Motor neuron (in vitro differentiated cells): Measurements from ENCODE around the gene PTGER4. TPM values are rescaled to one million over a fixed set of nuclear protein-coding genes. Genes with fewer than 3 reads are reported as not detected.
"Not testable (repeated sequence)": the region's sequence is repeated elsewhere in the genome, so short reads cannot be mapped to it uniquely, and the experiment has no call there.

ENCODE experiments used
- ATAC-seq, 8 experiments: fragments of 200-7000 bp; cut with Tn5 transposase; replicated peaks in 6 of 8; 2 replicates each; pipeline ENCODE4 v1.8.0; 2021; ENCODE audit warnings: mild to moderate bottlenecking in 8 of 8, moderate library complexity in 8 of 8
- H3K27ac ChIP-seq, 2 donors: fragments of 250-450 bp; sonication (Bioruptor Pico); 2 replicates each; pipeline ENCODE4 v1.9.0; 2021; ENCODE audit warnings: antibody characterized with exemption in 2 of 2, mild to moderate bottlenecking in 2 of 2, moderate library complexity in 1 of 2
- H3K4me1 ChIP-seq, 2 donors: fragments of 250-450 bp; sonication (Bioruptor Pico); replicated peaks in 1 of 2; 2 replicates each; pipeline ENCODE4 v1.6.1; 2021; ENCODE audit warnings: antibody characterized with exemption in 2 of 2, mild to moderate bottlenecking in 2 of 2, moderate library complexity in 1 of 2
- H3K4me3 ChIP-seq, 5 donors: fragments of 250-450 bp; sonication (Bioruptor Pico); 2 replicates each; pipeline ENCODE4 v1.9.0; 2021; ENCODE audit warnings: antibody characterized with exemption in 5 of 5, mild to moderate bottlenecking in 5 of 5, moderate library complexity in 4 of 5
- WGBS, 10 experiments: fragments of 450-650 bp; shearing (Covaris generic); methylation state at CpG; one replicate each; pipeline ENCODE4 v1.0.0; 2022; 5-methylcytosine and 5-hydroxymethylcytosine counted together
- in situ Hi-C, 9 experiments: fragments of 400-800 bp; cut with MboI; loops; one replicate each; pipeline ENCODE4 v1.15.0; 2021; ENCODE audit warnings: low sequenced_read_pairs in 9 of 9, low pct_unique_long_range_greater_than_20kb in 2 of 9; ENCODE audit not compliant: unreplicated experiment in 9 of 9
- total RNA-seq, 8 experiments: library from RNA; unstranded; fragments of 300-600 nt; gene quantifications; 2 replicates each; pipeline versions ENCODE4 v1.2.3 to v1.2.4, GENCODE V29; 2022

Gene PTGER4
- 10 to 100 TPM in 3 of 8 experiments, 1 to 10 TPM in 1, under 1 TPM in 4; 0.32 to 21.2 (median 3.6) TPM for total RNA-seq

GRCh38 chr5:40679913-40680681, at the start of gene PTGER4:
PTGER4 (plus strand) TSS chr5:40679915; CDS start chr5:40680994, 1,079 bp downstream.
- no peak within 1 kb of the TSS for H3K27ac ChIP-seq
- peak in 1 of 8 experiments; percentile 5 for ATAC-seq
- WGBS, 10 experiments, result 0 to 10% (median 1%) methylated on average over 1 to 17 of the region's 44 CpGs; no CpG with 5 or more reads in 1 of the 10 experiments
- peak within 1 kb of the TSS; percentile 40 to 57 (median 46) for H3K4me3 ChIP-seq
- in situ Hi-C loops, result loop anchor here in 6 of 9 experiments (25.0 kb wide), 5 partner anchors 293 to 1093 kb away; no protein-coding TSS in a partner anchor
- H3K4me1 ChIP-seq, result peaks cover 5 to 7% of the 10 kb centered on the region in 2 donors

- Histone ChIP-seq H3K4me1 (no peaks in the 10 kb centered on the region), H3K4me3 (no peak overlapping the region), H3K27ac (no peak overlapping the region)
- ATAC-seq, result no peak
- in situ Hi-C loops, result no loop called here
Observed at GRCh38 chr5:40630126-40630525, 49.6 kb upstream of the PTGER4 start.

- Histone ChIP-seq H3K27ac (no peak overlapping the region), H3K4me1 (no peaks in the 10 kb centered on the region), H3K4me3 (no peak overlapping the region)
- no peak for ATAC-seq
- WGBS, 10 experiments, result 66 to 96% (median 91%) methylated on average over 1 to 7 of the region's 7 CpGs
- in situ Hi-C loops, result no loop called here
Observed at GRCh38 chr5:40631236-40631635, 48.5 kb upstream of the PTGER4 start.

- Histone ChIP-seq H3K4me1 (no peaks in the 10 kb centered on the region), H3K4me3 (no peak overlapping the region), H3K27ac (no peak overlapping the region)
- 39 to 100% (median 67%) methylated on average over 1 to 2 of the region's 3 CpGs; no CpG with 5 or more reads in 1 of the 10 experiments for whole genome bisulfite sequencing, 10 experiments
- in situ Hi-C loops, result no loop called here
- no peak for ATAC-seq
Observed at GRCh38 chr5:40634154-40634553, 45.6 kb upstream of the PTGER4 start.

GRCh38 chr5:40634593-40634992, 45.1 kb upstream of the PTGER4 start:
- Histone ChIP-seq H3K4me1 (no peaks in the 10 kb centered on the region), H3K4me3 (no peak overlapping the region), H3K27ac (no peak overlapping the region)
- WGBS, 10 experiments, result 0 to 96% (median 70%) methylated on average over 1 to 5 of the region's 7 CpGs; no CpG with 5 or more reads in 3 of the 10 experiments
- no peak for ATAC-seq
- in situ Hi-C loops, result no loop called here

GRCh38 chr5:40639531-40639930, 40.2 kb upstream of the PTGER4 start:
- H3K4me1 ChIP-seq, ATAC-seq, in situ Hi-C loops, H3K27ac ChIP-seq, H3K4me3 ChIP-seq: not testable (repeated sequence)
- 50 to 100% (median 60%) methylated on average over 1 of the region's 1 CpG; no CpG with 5 or more reads in 5 of the 10 experiments for WGBS, 10 experiments

- H3K4me1 ChIP-seq, result no peaks in the 10 kb centered on the region
- H3K27ac ChIP-seq, result no peak overlapping the region
- no peak overlapping the region for H3K4me3 ChIP-seq
- in situ Hi-C loops, result no loop called here
- WGBS, 10 experiments, result 0 to 85% (median 68%) methylated on average over 1 to 3 of the region's 3 CpGs; no CpG with 5 or more reads in 2 of the 10 experiments
- ATAC-seq, result no peak
Observed at GRCh38 chr5:40646266-40646665, 33.4 kb upstream of the PTGER4 start.

GRCh38 chr5:40648150-40648549, 31.6 kb upstream of the PTGER4 start:
- ATAC-seq, result no peak
- in situ Hi-C loops, result no loop called here

GRCh38 chr5:40649463-40650030, 30.2 kb upstream of the PTGER4 start:
- no peak overlapping the region for H3K27ac ChIP-seq
- no peak for ATAC-seq
- WGBS, 10 experiments, result 49 to 100% (median 82%) methylated on average over 2 to 4 of the region's 4 CpGs
- H3K4me3 ChIP-seq, result no peak overlapping the region
- in situ Hi-C loops, result no loop called here
- H3K4me1 ChIP-seq, result no peaks in the 10 kb centered on the region

More at GRCh38 chr5:40648150-40648549, 31.6 kb upstream of the PTGER4 start:
- H3K27ac ChIP-seq, result no peak overlapping the region
- WGBS, 10 experiments, result 20 to 100% (median 67%) methylated on average over 1 of the region's 1 CpG; no CpG with 5 or more reads in 3 of the 10 experiments
- no peaks in the 10 kb centered on the region for H3K4me1 ChIP-seq
- H3K4me3 ChIP-seq, result no peak overlapping the region

GRCh38 chr5:40651201-40651600, 28.5 kb upstream of the PTGER4 start:
- H3K4me1 ChIP-seq, result no peaks in the 10 kb centered on the region
- ATAC-seq, result no peak
- in situ Hi-C loops, result no loop called here
- WGBS, 10 experiments, result 80 to 95% (median 83%) methylated on average over 1 to 3 of the region's 3 CpGs; no CpG with 5 or more reads in 5 of the 10 experiments
- H3K4me3 ChIP-seq, result no peak overlapping the region
- H3K27ac ChIP-seq, result no peak overlapping the region

- ATAC-seq, result no peak
Observed at GRCh38 chr5:40652441-40653220, 27.1 kb upstream of the PTGER4 start.

GRCh38 chr5:40653221-40654022, 26.3 kb upstream of the PTGER4 start:
- Histone ChIP-seq H3K4me3 (no peak overlapping the region), H3K27ac (no peak overlapping the region), H3K4me1 (no peaks in the 10 kb centered on the region)
- WGBS, 10 experiments, result 51 to 100% (median 80%) methylated on average over 1 to 4 of the region's 4 CpGs; no CpG with 5 or more reads in 1 of the 10 experiments
- ATAC-seq, result no peak
- in situ Hi-C loops, result no loop called here

More at GRCh38 chr5:40652441-40653220, 27.1 kb upstream of the PTGER4 start:
- H3K27ac ChIP-seq, result no peak overlapping the region
- H3K4me3 ChIP-seq, result no peak overlapping the region
- no peaks in the 10 kb centered on the region for H3K4me1 ChIP-seq
- in situ Hi-C loops, result no loop called here
- WGBS, 10 experiments, result 20 to 100% (median 73%) methylated on average over 1 to 6 of the region's 8 CpGs; no CpG with 5 or more reads in 3 of the 10 experiments
